NCI-H748 (cell line): ENCODE data around the gene CCL16.
A peak's percentile ranks its signal among the peaks of the same experiment; 100 is the strongest.
"Not testable (repeated sequence)": the region's sequence is repeated elsewhere in the genome, so short reads cannot be mapped to it uniquely, and the experiment has no call there.

ENCODE experiments used
- DNase-seq: peaks from one replicate; lab custom pipeline; 2025; ENCODE audit not compliant: unreplicated experiment; lab: John Stamatoyannopoulos, UW

The CCL16 gene

DNA sequence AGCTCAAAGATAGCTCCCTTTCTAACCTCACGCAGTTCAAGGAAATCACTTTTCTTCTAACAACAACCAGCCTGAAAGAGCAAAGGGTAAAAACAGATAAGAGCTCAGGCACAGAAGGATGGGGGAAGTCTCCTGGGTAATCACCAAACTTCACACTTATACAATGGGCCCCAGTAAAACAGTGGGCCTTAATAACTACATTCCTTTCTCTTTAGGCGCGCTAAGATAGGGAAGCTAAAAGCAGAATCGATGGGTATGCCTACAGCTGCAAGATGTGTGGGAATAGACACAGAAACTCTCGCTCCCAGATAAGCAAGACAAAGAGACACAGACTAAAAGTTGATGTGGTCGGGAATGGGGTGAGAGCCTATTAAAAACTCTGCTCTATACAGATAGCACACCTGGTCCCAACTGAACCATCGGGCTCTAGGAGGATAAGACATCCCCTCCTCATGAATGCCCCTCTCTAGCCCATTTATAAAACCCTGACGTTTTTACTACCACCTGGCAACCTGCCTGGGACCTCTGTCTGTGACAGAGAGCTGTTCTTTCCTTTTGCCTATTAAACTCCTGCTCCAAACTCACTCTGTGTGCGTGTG, 38.6 kb downstream of the CCL16 start:
- DNase-seq, result no peak

DNA sequence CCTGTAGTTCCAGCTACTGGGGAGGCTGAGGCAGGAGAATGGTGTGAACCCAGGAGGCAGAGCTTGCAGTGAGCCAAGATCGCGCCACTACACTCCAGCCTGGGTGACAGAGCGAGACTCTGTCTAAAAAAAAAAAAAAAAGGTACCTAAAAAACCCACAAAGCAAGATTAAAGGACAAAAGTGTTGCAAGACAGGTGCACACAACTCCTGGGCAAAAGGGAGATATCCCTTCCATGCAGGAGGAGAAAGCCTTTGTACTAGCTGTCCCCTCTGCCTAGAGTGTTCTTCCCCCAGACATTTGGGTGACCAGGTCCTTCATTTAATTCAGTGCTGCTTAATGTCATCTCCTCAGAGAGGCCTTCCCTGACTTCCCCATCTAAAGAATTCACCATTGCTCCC, 42.8 kb downstream of the CCL16 start:
- DNase-seq, result not testable (repeated sequence)

DNA sequence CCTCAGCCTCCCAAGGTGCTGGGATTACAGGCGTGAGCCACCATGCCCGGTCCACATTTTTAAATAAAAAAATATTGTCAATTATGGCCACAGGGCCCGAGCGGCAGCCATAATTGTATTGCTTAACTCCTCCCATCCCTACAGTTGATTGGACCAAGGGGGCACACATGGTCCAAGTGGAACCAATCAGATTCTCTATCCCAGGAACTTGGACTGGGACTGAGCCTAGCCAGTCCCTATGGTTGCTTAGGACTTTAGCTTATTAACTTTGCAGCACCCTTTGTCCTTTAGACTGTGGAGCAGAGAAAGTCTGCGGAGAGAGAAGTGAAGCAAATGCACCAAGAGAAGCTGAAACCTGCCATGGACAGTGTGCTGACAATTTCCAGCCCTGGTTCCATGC, 45.2 kb downstream of the CCL16 start:
- DNase-seq, result no peak

DNA sequence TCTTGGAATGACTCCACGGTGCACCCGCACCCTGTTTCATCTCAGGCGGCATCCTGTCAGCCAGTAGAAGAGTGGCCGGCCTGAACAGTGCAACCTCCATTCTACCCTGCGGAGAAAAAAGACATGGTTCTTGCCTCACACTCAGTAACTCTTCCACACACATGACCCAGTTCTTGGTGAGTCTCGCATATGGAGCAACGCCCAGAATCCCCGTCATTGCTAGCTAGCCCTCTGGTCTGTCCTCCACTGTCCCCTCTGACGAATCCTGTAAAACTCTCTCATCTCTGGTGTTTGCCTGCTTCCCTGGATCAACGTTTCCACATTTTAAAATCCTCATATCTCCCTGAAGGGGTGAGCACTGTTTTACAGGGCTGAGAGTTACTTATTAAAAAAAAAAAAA, 46.5 kb downstream of the CCL16 start:
- DNase-seq, result no peak

DNA sequence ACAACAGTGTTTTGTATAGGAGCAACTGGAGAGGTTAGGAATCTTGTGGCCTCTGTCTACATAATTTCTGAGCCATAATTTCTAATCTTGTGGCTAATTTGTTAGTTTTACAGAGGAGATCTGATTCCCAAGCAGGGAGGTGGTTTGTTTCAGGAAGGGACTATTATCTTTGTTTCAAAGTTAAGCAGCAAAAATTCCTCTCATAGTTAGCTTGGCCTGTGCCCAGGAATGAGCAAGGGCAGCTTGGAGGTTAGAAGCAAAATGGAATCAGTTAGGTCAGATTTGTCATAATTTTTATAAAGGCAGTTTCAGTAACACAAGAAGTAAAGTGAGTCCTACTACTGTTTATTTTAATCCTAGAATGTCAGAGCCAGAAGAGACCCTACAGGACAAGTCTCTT, 48.7 kb downstream of the CCL16 start:
- DNase-seq, result no peak

DNA sequence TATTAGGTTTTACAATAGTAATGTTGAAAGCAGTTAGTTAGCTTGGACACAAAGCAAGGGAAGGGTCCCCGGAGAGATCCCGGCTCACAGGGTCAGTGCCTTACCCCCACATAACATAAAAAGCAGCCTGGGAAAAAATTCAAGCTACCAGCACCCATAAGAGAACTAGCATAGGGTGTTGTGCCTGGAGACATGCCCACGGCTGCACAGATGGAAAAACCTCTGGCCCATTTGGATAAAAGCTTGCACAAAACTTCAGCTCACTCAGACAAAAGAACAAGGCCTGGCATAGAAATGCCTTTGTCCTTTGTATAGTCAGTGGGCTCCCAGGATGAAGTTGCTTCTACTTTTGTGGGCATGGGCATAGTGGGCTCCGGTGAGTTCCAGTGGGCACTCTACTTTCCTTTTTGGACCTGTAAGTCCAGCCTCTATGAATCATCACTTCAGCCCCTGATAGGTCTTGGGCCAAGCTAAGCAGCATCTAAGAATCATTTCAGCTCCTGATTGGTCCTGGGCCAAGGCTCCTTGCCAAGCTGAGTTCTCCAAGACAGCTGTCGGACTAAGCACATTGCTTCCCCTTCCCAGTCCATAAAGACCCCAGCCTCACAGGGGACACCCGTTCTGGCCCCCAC, 49.4 kb downstream of the CCL16 start:
- DNase-seq, result no peak

DNA sequence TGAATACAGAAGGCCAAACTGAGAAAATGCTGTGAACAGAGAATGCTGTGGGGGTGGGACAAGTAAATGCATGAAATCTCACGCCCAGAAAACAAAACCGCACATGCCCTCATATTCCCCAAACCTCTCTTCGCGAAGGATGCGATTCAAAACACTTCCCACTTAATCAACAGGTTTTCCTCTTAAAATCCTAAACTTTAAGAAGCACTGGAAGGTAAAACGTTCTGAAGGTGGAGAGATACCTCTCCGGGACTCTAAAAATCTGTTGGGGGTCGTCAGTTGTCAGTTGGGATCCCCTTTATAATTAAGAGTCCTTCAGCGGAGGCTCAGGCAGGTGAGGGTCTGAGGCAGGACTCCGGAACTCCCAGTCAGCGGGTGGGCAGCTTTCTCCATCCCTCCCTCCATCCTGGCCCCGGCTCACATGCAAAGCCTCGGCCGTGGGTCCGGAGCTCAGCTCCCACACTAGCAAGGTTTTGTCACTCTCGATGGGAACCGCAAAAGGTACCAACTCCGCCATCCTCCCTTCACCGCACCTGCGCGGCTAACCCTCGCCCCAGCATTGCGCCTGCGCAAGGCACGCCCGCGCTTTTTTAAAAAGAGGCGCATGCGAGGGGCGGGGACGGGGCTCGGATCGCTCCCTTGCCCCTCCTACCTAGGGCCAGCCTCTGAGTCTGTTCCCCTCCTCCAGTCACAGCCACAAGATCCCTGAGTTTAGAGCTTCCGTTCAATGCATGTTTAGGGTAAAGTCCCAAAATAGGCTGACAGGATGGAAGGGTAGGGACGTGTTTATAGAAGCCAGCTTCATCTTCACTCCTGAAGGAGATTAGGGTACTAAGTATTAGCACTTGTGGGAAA, 50.9 kb downstream of the CCL16 start, which contains the start of gene RDM1:
Gene RDM1, minus strand, starts transcription at position 563 of the 855 bp plus-strand sequence. Its CDS starts 46 bp downstream, at position 517.
- DNase-seq, result peak; percentile 90

DNA sequence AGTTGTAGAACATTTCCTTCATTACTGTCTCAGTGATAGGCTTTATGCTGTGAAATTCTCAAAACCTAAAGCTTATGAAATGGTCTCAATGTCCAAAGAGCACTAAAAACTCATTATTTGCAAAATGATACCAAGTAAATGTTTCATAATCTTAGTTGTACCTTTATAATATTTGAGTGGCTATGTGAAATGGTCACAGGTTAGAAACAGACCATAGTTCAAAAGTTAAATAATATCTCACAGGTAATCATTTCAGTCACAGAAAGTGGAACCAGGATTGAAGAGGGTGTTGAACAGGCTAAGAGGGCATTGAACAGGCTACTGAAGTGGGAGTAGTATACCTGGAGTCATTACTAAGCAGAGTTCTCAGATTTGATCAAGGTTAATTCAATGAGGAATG, 53.6 kb downstream of the CCL16 start:
- DNase-seq, result no peak
